Measurements from ENCODE around the gene EXOC6B. TPM values are rescaled to one million over a fixed set of nuclear protein-coding genes. Genes with fewer than 3 reads are reported as not detected.

Gene EXOC6B
- total and polyA plus RNA-seq, 8 donors: 3.4 to 57.2 (median 27.1) TPM

- intact Hi-C loops (cut with DNase I; ENCODE audit: low total_unique reads): no loop called here
- DNase-seq: peak in 1 of 2 donors; percentile 2
- 38 to 55% (median 49%) methylated on average over 13 of the region's 13 CpGs for WGBS, 5 donors
- TF ChIP-seq POLR2AphosphoS5 (IDR thresholded peaks at IDR 0.05): no peak
- no peak for TF ChIP-seq POLR2A (IDR thresholded peaks at IDR 0.05)
- no peak for TF ChIP-seq CTCF (IDR thresholded peaks at IDR 0.05)
- no peak for TF ChIP-seq EP300 (IDR thresholded peaks at IDR 0.05)
- Histone ChIP-seq H3K27ac (no peak overlapping the region), H3K36me3 (no peaks in the 10 kb centered on the region), H3K27me3 (peaks cover 0 to 45% (median 10%) of the 10 kb centered on the region in 3 donors), H3K4me1 (peaks cover 4 to 13% (median 11%) of the 10 kb centered on the region in 4 donors), H3K4me3 (peak overlapping the region in 3 of 4 donors; percentile 24 to 35 (median 26)), H3K9me3 (no peaks in the 10 kb centered on the region)
These were observed 37.2 kb upstream of the EXOC6B start for GRCh38 chr2:72863046-72863445.

- Histone ChIP-seq H3K27ac (no peak overlapping the region), H3K4me1 (peaks cover 4 to 13% (median 11%) of the 10 kb centered on the region in 4 donors), H3K9me3 (no peaks in the 10 kb centered on the region), H3K27me3 (peaks cover 0 to 39% (median 10%) of the 10 kb centered on the region in 3 donors), H3K4me3 (peak overlapping the region; percentile 19 to 35 (median 25)), H3K36me3 (no peaks in the 10 kb centered on the region)
- TF ChIP-seq CTCF (IDR thresholded peaks at IDR 0.05) (peak in 6 of 7 experiments; percentile 84 to 98 (median 93)), EP300 (IDR thresholded peaks at IDR 0.05) (no peak)
- 3 to 11% (median 5%) methylated on average over 13 to 33 of the region's 33 CpGs for WGBS, 5 donors
- intact Hi-C loops (cut with DNase I; ENCODE audit: low total_unique reads): no loop called here
- peak; percentile 91 to 96 for DNase-seq
These were observed 36.6 kb upstream of the EXOC6B start for GRCh38 chr2:72862239-72862988.

- Histone ChIP-seq H3K27ac (no peak overlapping the region), H3K4me1 (peaks cover 4 to 13% (median 11%) of the 10 kb centered on the region in 4 donors), H3K9me3 (no peaks in the 10 kb centered on the region), H3K4me3 (no peak overlapping the region), H3K27me3 (peaks cover 0 to 61% (median 10%) of the 10 kb centered on the region in 3 donors), H3K36me3 (no peaks in the 10 kb centered on the region)
- 0 to 1% (median 1%) methylated on average over 3 of the region's 3 CpGs for WGBS, 5 donors
- no peak for TF ChIP-seq EP300 (IDR thresholded peaks at IDR 0.05)
- peak in 4 of 7 experiments; percentile 32 to 60 (median 48) for TF ChIP-seq CTCF (IDR thresholded peaks at IDR 0.05)
- peak in 1 of 3 donors; percentile 4 for TF ChIP-seq POLR2AphosphoS5 (IDR thresholded peaks at IDR 0.05)
- intact Hi-C loops (cut with DNase I; ENCODE audit: low total_unique reads): loop anchor here (5.0 kb wide), 1 partner anchor 88 kb away; no protein-coding TSS in a partner anchor
- DNase-seq: peak; percentile 79 to 88
These were observed 34.0 kb upstream of the EXOC6B start for GRCh38 chr2:72859831-72860262.

GRCh38 chr2:72851333-72851732, 25.5 kb upstream of the EXOC6B start:
- 51 to 61% (median 55%) methylated on average over 7 of the region's 7 CpGs for WGBS, 5 donors
- intact Hi-C loops (cut with DNase I; ENCODE audit: low total_unique reads): no loop called here
- no peak for DNase-seq

More at GRCh38 chr2:72851333-72851732, 25.5 kb upstream of the EXOC6B start:
- Histone ChIP-seq H3K9me3 (no peaks in the 10 kb centered on the region), H3K27me3 (peaks cover 0 to 42% (median 4%) of the 10 kb centered on the region in 3 donors), H3K4me1 (no peaks in the 10 kb centered on the region), H3K4me3 (no peak overlapping the region), H3K27ac (no peak overlapping the region), H3K36me3 (no peaks in the 10 kb centered on the region)
- TF ChIP-seq POLR2AphosphoS5 (IDR thresholded peaks at IDR 0.05) (no peak), POLR2A (IDR thresholded peaks at IDR 0.05) (no peak), CTCF (IDR thresholded peaks at IDR 0.05) (no peak), EP300 (IDR thresholded peaks at IDR 0.05) (no peak)

Data from stomach (tissue), 9 donors.